CD4-positive, alpha-beta T cell (primary cell): Measurements from ENCODE around the gene MGST3. TPM values are rescaled to one million over a fixed set of nuclear protein-coding genes. Genes with fewer than 3 reads are reported as not detected.
"Not testable (repeated sequence)": the region's sequence is repeated elsewhere in the genome, so short reads cannot be mapped to it uniquely, and the experiment has no call there.

ENCODE experiments used
- ATAC-seq: fragments of 200-7000 bp; cut with Tn5 transposase; one replicate; pipeline ENCODE4 v1.10.0; 2022; ENCODE audit warnings: mild to moderate bottlenecking; ENCODE audit not compliant: poor library complexity
- CTCF ChIA-PET: fragments of 350-600 bp; sonication (Branson Sonifier 250); formaldehyde crosslinking; loops from one replicate; lab custom pipeline; 2021; ENCODE audit warnings: antibody characterized with exemption, inconsistent platforms; lab: Charles Lee
- POLR2A ChIA-PET: fragments of 350-600 bp; sonication (Branson Sonifier 250); formaldehyde crosslinking; loops from one replicate; lab custom pipeline; 2021; ENCODE audit warnings: antibody characterized with exemption, inconsistent platforms; lab: Charles Lee
- DNase-seq, 14 experiments: peaks; one replicate each; pipeline ENCODE4 v3.0.0-alpha.2; 2013 to 2020; ENCODE audit warnings: mixed read lengths in 2 of 14
- H3K27ac ChIP-seq, 2 donors: one replicate each; pipeline versions ENCODE4 v1.5.1 to v1.7.0; 2013; ENCODE audit warnings: low read length in 2 of 2, low read depth in 1 of 2, mild to moderate bottlenecking in 1 of 2
- H3K27me3 ChIP-seq, 2 experiments: 1 replicate in 1 of 2; 2 replicates in 1 of 2; pipeline versions ENCODE4 v1.6.1 to v1.7.0; 2013; ENCODE audit warnings: low read length in 2 of 2, control low read depth in 1 of 2, mild to moderate bottlenecking in 1 of 2, moderate library complexity in 1 of 2; ENCODE audit not compliant: insufficient read depth in 2 of 2, control insufficient read depth in 1 of 2
- H3K36me3 ChIP-seq: one replicate; pipeline ENCODE4 v1.6.1; 2013; ENCODE audit warnings: low read length, control low read depth; ENCODE audit not compliant: insufficient read depth
- H3K4me1 ChIP-seq: one replicate; pipeline ENCODE4 v1.6.1; 2013; ENCODE audit warnings: low read length, control low read depth; ENCODE audit not compliant: insufficient read depth
- H3K4me3 ChIP-seq: one replicate; pipeline ENCODE4 v1.5.1; 2013; ENCODE audit warnings: mild to moderate bottlenecking, low read length, moderate library complexity
- H3K9me3 ChIP-seq, 2 experiments: 1 replicate in 1 of 2; 2 replicates in 1 of 2; pipeline versions ENCODE4 v1.6.1 to v1.7.0; 2013; ENCODE audit warnings: low read length in 2 of 2, mild to moderate bottlenecking in 2 of 2, control low read depth in 1 of 2, moderate library complexity in 1 of 2; ENCODE audit not compliant: control insufficient read depth in 1 of 2, insufficient read depth in 1 of 2
- H3K27ac Mint-ChIP-seq: one replicate; pipeline ENCODE4 v1.8.0; 2020; ENCODE audit warnings: mixed read lengths
- H3K27me3 Mint-ChIP-seq: one replicate; pipeline ENCODE4 v1.8.0; 2021; ENCODE audit warnings: mixed read lengths
- H3K36me3 Mint-ChIP-seq: one replicate; pipeline ENCODE4 v1.8.0; 2021; ENCODE audit warnings: low read depth, mixed read lengths
- H3K4me1 Mint-ChIP-seq: one replicate; pipeline ENCODE4 v1.8.0; 2021; ENCODE audit warnings: low read depth, mixed read lengths
- H3K4me3 Mint-ChIP-seq: one replicate; pipeline ENCODE4 v1.8.0; 2020; ENCODE audit warnings: mild to moderate bottlenecking, mixed read lengths
- H3K9me3 Mint-ChIP-seq: one replicate; pipeline ENCODE4 v1.8.0; 2020; ENCODE audit warnings: mixed read lengths
- CTCF ChIP-seq: fragments of 200-600 bp; IDR thresholded peaks from one replicate; pipeline ENCODE4 v1.8.0; 2022; ENCODE audit warnings: antibody characterized with exemption, mild to moderate bottlenecking
- intact Hi-C, 2 experiments: fragments of 100-400 bp; cut with DNase I in 1 of 2; cut with micrococcal nuclease in 1 of 2; formaldehyde crosslinking; loops; one replicate each; pipeline versions ENCODE4 v1.15.1 to v1.9.0; 2023 to 2025; cut with DNase I, micrococcal nuclease
- polyA plus RNA-seq, 2 donors: library from polyadenylated mRNA; unstranded; fragments of 120-200 nt; gene quantifications; one replicate each; pipeline ENCODE4 v1.2.1, GENCODE V29; 2013
- total RNA-seq, 174 experiments: library from RNA in 2 of 174; stranded (reverse) in 2 of 174; gene quantifications; one replicate each; pipeline ENCODE4 v1.2.3 and lab custom pipeline; 2021 to 2026

MGST3 gene
- total RNA-seq (10 to 100 TPM; 22.0 to 23.5 TPM), total RNA-seq (lab: John Stamatoyannopoulos, UW) (2.2 to 48.4 (median 22.1) reads per million in 172 experiments)
- 52.2 TPM for polyA plus RNA-seq (2013, experiment 1 of 2)
- 43.4 TPM for polyA plus RNA-seq (2013, experiment 2 of 2)

- no peak within 1 kb of the TSS for H3K27ac Mint-ChIP-seq
Measured at GRCh38 chr1:165630629-165631341, at the start of gene MGST3. MGST3 (plus strand) TSS chr1:165631234; CDS start chr1:165649848, 18,614 bp downstream.

GRCh38 chr1:165581926-165582325 is 49.1 kb upstream of the MGST3 start:
- no peaks in the 10 kb centered on the region for H3K36me3 ChIP-seq
- Mint-ChIP-seq H3K36me3 (no peaks in the 10 kb centered on the region), H3K27ac (no peak overlapping the region), H3K9me3 (no peaks in the 10 kb centered on the region), H3K27me3 (peaks cover 28% of the 10 kb centered on the region), H3K4me1 (no peaks in the 10 kb centered on the region), H3K4me3 (no peak overlapping the region)
- intact Hi-C loops, result no loop called here
- H3K27me3 ChIP-seq, result peaks cover 0 to 17% of the 10 kb centered on the region in 2 experiments
- ATAC-seq (no peak), DNase-seq (no peak)
- POLR2A ChIA-PET, result no interaction called here
- no peak for TF ChIP-seq CTCF
- peaks cover 0 to 8% of the 10 kb centered on the region in 2 experiments for H3K9me3 ChIP-seq
- no peak overlapping the region for H3K27ac ChIP-seq
- H3K4me1 ChIP-seq, result no peaks in the 10 kb centered on the region
- CTCF ChIA-PET, result no interaction called here
- no peak overlapping the region for H3K4me3 ChIP-seq

More at GRCh38 chr1:165630629-165631341, at the start of gene MGST3:
- H3K9me3 Mint-ChIP-seq, result no peaks in the 10 kb centered on the region
- H3K4me1 Mint-ChIP-seq, result peaks cover 14% of the 10 kb centered on the region
- peak; percentile 83 to 97 (median 90) for DNase-seq
- ChIA-PET CTCF (interaction anchor here (1.0 to 1.9 kb wide), 2 partner anchors 29 to 67 kb away, joined by 3 to 8 read pairs; partner anchors contain the start of gene ALDH9A1), POLR2A (interaction anchor here (0.6 to 2.9 kb wide), 13 partner anchors 15 to 1208 kb away, joined by 3 to 28 read pairs (median 4); partner anchors contain the start of genes ALDH9A1, POGK and TMCO1)
- Histone ChIP-seq H3K9me3 (no peaks in the 10 kb centered on the region), H3K4me3 (peak within 1 kb of the TSS; percentile 80), H3K27ac (peak within 1 kb of the TSS; percentile 55 to 92), H3K4me1 (peaks cover 29% of the 10 kb centered on the region), H3K27me3 (no peaks in the 10 kb centered on the region), H3K36me3 (peaks cover under 1% of the 10 kb centered on the region)
- intact Hi-C loops, result loop anchor here (1.0 to 2.0 kb wide), 2 partner anchors 68 to 138 kb away; partner anchors contain the start of genes ALDH9A1 (in 2 of the 2) and TMCO1 (in 2 of the 2)
- no peak within 1 kb of the TSS for H3K4me3 Mint-ChIP-seq
- H3K27me3 Mint-ChIP-seq, result no peaks in the 10 kb centered on the region
- ATAC-seq, result peak; percentile 91
- no peaks in the 10 kb centered on the region for H3K36me3 Mint-ChIP-seq
- TF ChIP-seq CTCF, result no peak

- ChIA-PET POLR2A (no interaction called here), CTCF (interaction anchor here (1.4 to 3.0 kb wide), 2 partner anchors 193 to 219 kb away, joined by 6 to 11 read pairs; no protein-coding TSS in a partner anchor)
Measured at GRCh38 chr1:165586398-165586797, 44.6 kb upstream of the MGST3 start.

GRCh38 chr1:165591391-165591790 is 39.6 kb upstream of the MGST3 start:
- ChIA-PET POLR2A (interaction anchor here (3.2 kb wide), 1 partner anchor 198 kb away, joined by 21 read pairs; no protein-coding TSS in a partner anchor), CTCF (interaction anchor here (1.9 to 3.6 kb wide), 4 partner anchors 188 to 323 kb away, joined by 5 to 45 read pairs (median 12); no protein-coding TSS in a partner anchor)
- not testable (repeated sequence) for H3K27ac ChIP-seq, H3K4me3 ChIP-seq, H3K9me3 Mint-ChIP-seq, H3K4me1 Mint-ChIP-seq, H3K27ac Mint-ChIP-seq, H3K36me3 Mint-ChIP-seq, DNase-seq, H3K4me3 Mint-ChIP-seq, ATAC-seq, H3K4me1 ChIP-seq, H3K36me3 ChIP-seq, H3K9me3 ChIP-seq
- H3K27me3 Mint-ChIP-seq, result peaks cover 71% of the 10 kb centered on the region
- intact Hi-C loops, result loop anchor here in 1 of 2 experiments (5.0 kb wide), 1 partner anchor 449 kb away; no protein-coding TSS in a partner anchor
- H3K27me3 ChIP-seq, result peaks cover 15 to 61% of the 10 kb centered on the region in 2 experiments

More at GRCh38 chr1:165586398-165586797, 44.6 kb upstream of the MGST3 start:
- intact Hi-C loops, result no loop called here
- no peak for TF ChIP-seq CTCF
- H3K36me3 Mint-ChIP-seq, result no peaks in the 10 kb centered on the region
- H3K9me3 Mint-ChIP-seq, result no peaks in the 10 kb centered on the region
- H3K4me3 Mint-ChIP-seq, result no peak overlapping the region
- H3K27ac Mint-ChIP-seq, result no peak overlapping the region
- H3K27me3 Mint-ChIP-seq, result peaks cover 65% of the 10 kb centered on the region
- peaks cover 0 to 45% of the 10 kb centered on the region in 2 experiments for H3K27me3 ChIP-seq
- no peaks in the 10 kb centered on the region for H3K4me1 Mint-ChIP-seq
- no peaks in the 10 kb centered on the region for H3K36me3 ChIP-seq
- peaks cover 0 to 8% of the 10 kb centered on the region in 2 experiments for H3K9me3 ChIP-seq
- no peak for DNase-seq
- H3K4me1 ChIP-seq, result no peaks in the 10 kb centered on the region
- no peak overlapping the region for H3K4me3 ChIP-seq
- no peak for ATAC-seq
- H3K27ac ChIP-seq, result no peak overlapping the region
